Progenitor cell of endocrine pancreas (in vitro differentiated cells): ENCODE results near the gene ZNF644. TPM values are rescaled to one million over a fixed set of nuclear protein-coding genes. Genes with fewer than 3 reads are reported as not detected.

Experiments used
- DNase-seq: peaks from one replicate; pipeline ENCODE4 v3.0.0; 2021; ENCODE audit warnings: low spot score; ENCODE audit not compliant: unreplicated experiment
- H3K27ac Mint-ChIP-seq: 2 replicates; pipeline ENCODE4 v1.8.0; 2021; ENCODE audit warnings: mild to moderate bottlenecking, moderate library complexity, mixed read lengths
- H3K27me3 Mint-ChIP-seq: 2 replicates; pipeline ENCODE4 v1.8.0; 2021; ENCODE audit warnings: mixed read lengths
- H3K36me3 Mint-ChIP-seq: 2 replicates; pipeline ENCODE4 v1.8.0; 2022; ENCODE audit warnings: mixed read lengths; ENCODE audit not compliant: insufficient read depth
- H3K4me1 Mint-ChIP-seq: 2 replicates; pipeline ENCODE4 v1.8.0; 2021; ENCODE audit warnings: low read depth, mixed read lengths
- H3K4me3 Mint-ChIP-seq: 2 replicates; pipeline ENCODE4 v1.8.0; 2021; ENCODE audit warnings: low read depth, mild to moderate bottlenecking, moderate library complexity, mixed read lengths
- H3K9me3 Mint-ChIP-seq: 2 replicates; pipeline ENCODE4 v1.8.0; 2021; ENCODE audit warnings: low read depth, mixed read lengths
- total RNA-seq: library from RNA; stranded (reverse); gene quantifications from 2 replicates; pipeline ENCODE4 v1.2.1, GENCODE V29; 2021
- TF ChIP-seq, protein P1 (sequence below): fragments of 200-600 bp; sonication (generic); IDR thresholded peaks from one replicate; pipeline ENCODE4 v1.5.0; 2021; ENCODE audit warnings: antibody characterized with exemption, mild to moderate bottlenecking; ENCODE audit not compliant: unreplicated experiment

The ZNF644 gene
- total RNA-seq, 1 donor from 2014 or later = 101 TPM

DNA sequence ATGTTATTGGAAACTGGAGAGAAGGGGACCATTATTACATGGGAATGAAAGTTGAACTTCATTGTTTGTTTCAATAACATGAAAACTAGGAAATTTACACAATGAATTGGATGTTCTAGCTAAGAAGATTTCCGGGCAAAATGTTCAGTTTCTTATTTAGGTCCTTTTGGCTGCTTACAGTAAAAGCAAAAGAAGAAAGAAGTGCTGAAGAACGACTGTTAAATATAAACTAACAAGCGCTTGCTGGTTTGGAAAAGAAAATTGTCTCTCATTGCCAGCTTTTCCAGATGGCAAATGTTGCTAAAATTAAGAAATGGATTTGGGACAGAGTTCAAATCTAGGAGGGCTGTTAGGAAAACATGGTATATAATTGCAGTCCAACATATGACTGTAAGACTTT, 139.6 kb downstream of the ZNF644 start:
- TF ChIP-seq, protein P1, sequence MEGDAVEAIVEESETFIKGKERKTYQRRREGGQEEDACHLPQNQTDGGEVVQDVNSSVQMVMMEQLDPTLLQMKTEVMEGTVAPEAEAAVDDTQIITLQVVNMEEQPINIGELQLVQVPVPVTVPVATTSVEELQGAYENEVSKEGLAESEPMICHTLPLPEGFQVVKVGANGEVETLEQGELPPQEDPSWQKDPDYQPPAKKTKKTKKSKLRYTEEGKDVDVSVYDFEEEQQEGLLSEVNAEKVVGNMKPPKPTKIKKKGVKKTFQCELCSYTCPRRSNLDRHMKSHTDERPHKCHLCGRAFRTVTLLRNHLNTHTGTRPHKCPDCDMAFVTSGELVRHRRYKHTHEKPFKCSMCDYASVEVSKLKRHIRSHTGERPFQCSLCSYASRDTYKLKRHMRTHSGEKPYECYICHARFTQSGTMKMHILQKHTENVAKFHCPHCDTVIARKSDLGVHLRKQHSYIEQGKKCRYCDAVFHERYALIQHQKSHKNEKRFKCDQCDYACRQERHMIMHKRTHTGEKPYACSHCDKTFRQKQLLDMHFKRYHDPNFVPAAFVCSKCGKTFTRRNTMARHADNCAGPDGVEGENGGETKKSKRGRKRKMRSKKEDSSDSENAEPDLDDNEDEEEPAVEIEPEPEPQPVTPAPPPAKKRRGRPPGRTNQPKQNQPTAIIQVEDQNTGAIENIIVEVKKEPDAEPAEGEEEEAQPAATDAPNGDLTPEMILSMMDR = no peak
- Mint-ChIP-seq H3K4me1 (no peaks in the 10 kb centered on the region), H3K36me3 (peaks cover 12% of the 10 kb centered on the region), H3K9me3 (peaks cover 28% of the 10 kb centered on the region), H3K27me3 (no peaks in the 10 kb centered on the region), H3K4me3 (no peak overlapping the region), H3K27ac (no peak overlapping the region)
- no peak for DNase-seq

- Mint-ChIP-seq H3K27ac (no peak overlapping the region), H3K36me3 (peaks cover 12% of the 10 kb centered on the region), H3K27me3 (no peaks in the 10 kb centered on the region), H3K4me3 (no peak overlapping the region), H3K9me3 (peaks cover 30% of the 10 kb centered on the region), H3K4me1 (no peaks in the 10 kb centered on the region)
- TF ChIP-seq, protein P1 = no peak
- DNase-seq = no peak
Measured at GRCh38 chr1:90881034-90881433, 140.8 kb downstream of the ZNF644 start.

GRCh38 chr1:90879281-90879680, 142.6 kb downstream of the ZNF644 start:
- TF ChIP-seq, protein P1 = no peak
- Mint-ChIP-seq H3K4me1 (no peaks in the 10 kb centered on the region), H3K27ac (no peak overlapping the region), H3K36me3 (peaks cover 12% of the 10 kb centered on the region), H3K27me3 (no peaks in the 10 kb centered on the region), H3K4me3 (no peak overlapping the region), H3K9me3 (peaks cover 30% of the 10 kb centered on the region)
- DNase-seq = no peak

DNA sequence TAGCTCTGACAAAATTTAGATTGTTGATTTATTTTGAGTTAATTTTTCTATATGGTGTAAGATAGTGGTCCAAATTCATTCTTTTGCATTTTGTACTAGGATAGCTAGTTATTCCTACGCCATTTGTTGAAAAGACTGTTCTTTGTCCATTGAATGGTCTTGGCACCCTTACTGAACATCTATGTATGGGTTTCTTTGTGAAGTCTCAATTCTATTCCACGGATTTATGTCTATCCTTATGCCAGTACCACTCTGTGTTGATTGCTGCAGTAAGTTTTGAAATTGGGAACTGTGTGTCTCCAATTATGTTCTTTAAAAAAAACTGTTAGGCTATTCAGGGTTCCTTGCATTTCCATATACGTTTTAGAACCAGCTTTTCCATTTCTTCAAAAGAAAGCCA, 145.7 kb downstream of the ZNF644 start:
- peaks cover 35% of the 10 kb centered on the region for H3K9me3 Mint-ChIP-seq
- no peaks in the 10 kb centered on the region for H3K4me1 Mint-ChIP-seq
- H3K4me3 Mint-ChIP-seq = no peak overlapping the region
- H3K27ac Mint-ChIP-seq = no peak overlapping the region
- TF ChIP-seq, protein P1 = no peak
- DNase-seq = no peak
- H3K27me3 Mint-ChIP-seq = no peaks in the 10 kb centered on the region
- peaks cover 12% of the 10 kb centered on the region for H3K36me3 Mint-ChIP-seq
